GM12878 (cell line): ENCODE data around the gene CCSER1. TPM values are rescaled to one million over a fixed set of nuclear protein-coding genes. Genes with fewer than 3 reads are reported as not detected.

Source experiments
- ATAC-seq: fragments of 200-7000 bp; cut with Tn5 transposase; 3 replicates; pipeline ENCODE4 v1.9.1; 2020; ENCODE audit warnings: mild to moderate bottlenecking, moderate library complexity
- BruUV-seq: library from RNA; stranded (reverse); fragments of 400-500 nt; replicated peaks from 2 replicates; lab custom pipeline; 2021; lab: Mats Ljungman, UMichigan
- CTCF ChIA-PET: fragments of 300-600 bp; sonication (Branson Sonifier 250); formaldehyde crosslinking; extraction: SDS; loops from one replicate; lab custom pipeline; 2021; ENCODE audit warnings: inconsistent platforms; lab: Yijun Ruan, JAX
- POLR2A ChIA-PET: fragments of 350-600 bp; formaldehyde crosslinking; extraction: SDS; loops from one replicate; lab custom pipeline; 2021; ENCODE audit warnings: inconsistent platforms; lab: Charles Lee
- RAD21 ChIA-PET: fragments of 300-600 bp; sonication (Branson Sonifier 250); formaldehyde crosslinking; loops from one replicate; lab custom pipeline; 2023; ENCODE audit warnings: antibody characterized with exemption; ENCODE audit not compliant: unreplicated experiment; lab: Charles Lee
- SMC1A ChIA-PET: fragments of 300-600 bp; sonication (Branson Sonifier 250); formaldehyde crosslinking; loops from one replicate; lab custom pipeline; 2023; ENCODE audit not compliant: unreplicated experiment, uncharacterized antibody; lab: Charles Lee
- DNase-seq: peaks from one replicate; pipeline ENCODE4 v3.0.0-alpha.2; 2011; ENCODE audit warnings: low read depth, low spot score
- FAIRE-seq: peaks from 3 replicates; lab custom pipeline; 2011; peaks lifted over from hg19 to GRCh38; lab: Jason Lieb, UNC
- H2AFZ ChIP-seq: 2 replicates; pipeline ENCODE4 v1.6.0; 2011; ENCODE audit warnings: low read depth, low read length, control low read depth; ENCODE audit not compliant: control insufficient read depth
- H3K27ac ChIP-seq: 2 replicates; pipeline ENCODE4 v1.5.1; 2011; ENCODE audit warnings: control low read depth; ENCODE audit not compliant: control insufficient read depth, insufficient read depth
- H3K27me3 ChIP-seq, 2 experiments: replicated peaks in 1 of 2; 2 replicates each; pipeline versions ENCODE4 v1.6.0 to v1.6.1; 2011; ENCODE audit warnings: low read length in 1 of 2; ENCODE audit not compliant: control insufficient read depth in 2 of 2, insufficient read depth in 2 of 2
- H3K36me3 ChIP-seq, 2 experiments: 2 replicates each; pipeline ENCODE4 v1.5.1; 2011; ENCODE audit warnings: low read length in 1 of 2; ENCODE audit not compliant: control insufficient read depth in 2 of 2, insufficient read depth in 2 of 2
- H3K4me1 ChIP-seq: 2 replicates; pipeline ENCODE4 v1.6.1; 2011; ENCODE audit warnings: mild to moderate bottlenecking, low read length, moderate library complexity, mixed read lengths; ENCODE audit not compliant: control insufficient read depth, insufficient read depth
- H3K4me2 ChIP-seq: 2 replicates; pipeline ENCODE4 v1.6.0; 2011; ENCODE audit warnings: control low read depth; ENCODE audit not compliant: control insufficient read depth, insufficient read depth
- H3K4me3 ChIP-seq: fragments of 200-600 bp; sonication (generic); 2 replicates; pipeline ENCODE4 v1.5.1; 2016
- H3K79me2 ChIP-seq: 2 replicates; pipeline ENCODE4 v1.6.0; 2011; ENCODE audit warnings: low read length; ENCODE audit not compliant: control insufficient read depth, insufficient read depth
- H3K9ac ChIP-seq: 2 replicates; pipeline ENCODE4 v1.8.0; 2011; ENCODE audit warnings: low read length, control low read depth, mixed read lengths; ENCODE audit not compliant: control insufficient read depth, insufficient read depth
- H3K9me3 ChIP-seq: replicated peaks from 3 replicates; pipeline ENCODE4 v1.5.1; 2011; ENCODE audit warnings: mild to moderate bottlenecking, low read length; ENCODE audit not compliant: control insufficient read depth, insufficient read depth
- H4K20me1 ChIP-seq: 2 replicates; pipeline ENCODE4 v1.6.0; 2011; ENCODE audit not compliant: control insufficient read depth, insufficient read depth
- ATF2 ChIP-seq: IDR thresholded peaks from 2 replicates; pipeline ENCODE4 v1.6.1; 2012; ENCODE audit warnings: low read length, inconsistent platforms
- BCLAF1 ChIP-seq: fragments of 450-650 bp; IDR thresholded peaks from 2 replicates; pipeline ENCODE4 v1.6.1; 2017; ENCODE audit warnings: antibody characterized with exemption, mild to moderate bottlenecking, moderate library complexity
- CBX5 ChIP-seq: sonication (generic); IDR thresholded peaks from 2 replicates; pipeline ENCODE4 v1.6.1; 2016; ENCODE audit warnings: low read depth, moderate library complexity, mild to moderate bottlenecking, inconsistent platforms
- IKZF2 ChIP-seq, 2 experiments: fragments of 450-650 bp; IDR thresholded peaks; 2 replicates each; pipeline ENCODE4 v1.6.1; 2017; ENCODE audit warnings: mild to moderate bottlenecking in 2 of 2, moderate library complexity in 2 of 2
- IRF4 ChIP-seq: IDR thresholded peaks from 2 replicates; pipeline ENCODE4 v1.6.1; 2011; ENCODE audit warnings: low read depth, low read length
- MEF2A ChIP-seq: IDR thresholded peaks from 2 replicates; pipeline ENCODE4 v1.6.1; 2011; ENCODE audit warnings: low read depth, mild to moderate bottlenecking, low read length, moderate library complexity; ENCODE audit not compliant: insufficient read depth
- PAX8 ChIP-seq: fragments of 450-650 bp; IDR thresholded peaks from 2 replicates; pipeline ENCODE4 v1.6.1; 2017; ENCODE audit warnings: mild to moderate bottlenecking, moderate library complexity
- PKNOX1 ChIP-seq: fragments of 450-650 bp; IDR thresholded peaks from 2 replicates; pipeline ENCODE4 v1.6.1; 2016; ENCODE audit warnings: mild to moderate bottlenecking
- SKIL ChIP-seq: fragments of 450-650 bp; IDR thresholded peaks from 2 replicates; pipeline ENCODE4 v1.6.1; 2017; ENCODE audit warnings: mild to moderate bottlenecking, low read depth, inconsistent platforms; ENCODE audit not compliant: poor library complexity, severe bottlenecking
- SPI1 ChIP-seq: IDR thresholded peaks from 2 replicates; pipeline ENCODE4 v1.6.1; 2011; ENCODE audit warnings: low read depth, mild to moderate bottlenecking, low read length, moderate library complexity, borderline replicate concordance; ENCODE audit not compliant: insufficient read depth
- SUZ12 ChIP-seq: fragments of 200-600 bp; sonication (generic); IDR thresholded peaks from one replicate; pipeline ENCODE4 v1.6.1; 2018; ENCODE audit warnings: antibody characterized with exemption, mild to moderate bottlenecking; ENCODE audit not compliant: unreplicated experiment
- USF1 ChIP-seq: IDR thresholded peaks from 2 replicates; pipeline ENCODE4 v1.6.1; 2011; ENCODE audit warnings: borderline replicate concordance, low read depth, mild to moderate bottlenecking, moderate library complexity, mixed read lengths, low read length; ENCODE audit not compliant: insufficient read depth; ENCODE audit errors: extremely low read length
- YY1 ChIP-seq: IDR thresholded peaks from 2 replicates; pipeline ENCODE4 v1.6.1; 2011; ENCODE audit warnings: low read depth, mild to moderate bottlenecking, low read length
- ZNF622 ChIP-seq: fragments of 450-650 bp; IDR thresholded peaks from 2 replicates; pipeline ENCODE4 v1.6.1; 2017; ENCODE audit warnings: mild to moderate bottlenecking, inconsistent platforms
- WGBS: methylation state at CpG from one replicate; pipeline ENCODE4 v1.1.6; 2016; ENCODE audit warnings: low lambda C conversion rate; ENCODE audit not compliant: insufficient replicate concordance, insufficient coverage; ENCODE audit errors: missing lambda C conversion rate; 5-methylcytosine and 5-hydroxymethylcytosine counted together
- in situ Hi-C: fragments of 300-500 bp; cut with MboI; formaldehyde crosslinking; loops from 9 replicates; pipeline ENCODE4 v1.14.3; 2018; ENCODE audit warnings: mixed read lengths
- intact Hi-C: fragments of 100-400 bp; cut with micrococcal nuclease; formaldehyde crosslinking; loops from one replicate; pipeline ENCODE4 v1.14.2; 2022; ENCODE audit not compliant: unreplicated experiment
- polyA plus RNA-seq, 11 experiments: library from polyadenylated mRNA; depleted of rRNA in 4 of 11; unstranded in 6 of 11; stranded (reverse) in 5 of 11; fragments of >200 nt; fragmentation: Nextera tagmentation in 4 of 11; fragmentation: Illumina TruSeq in 1 of 11; extraction: Ambion mirVana in 4 of 11; extraction: Trizol in 1 of 11; gene quantifications; 1 replicate in 1 of 11; 2 replicates in 10 of 11; pipeline versions ENCODE4 v1.2.1 to v1.2.3, GENCODE V29; 2011 to 2016; ENCODE audit warnings: inconsistent platforms in 2 of 11, missing spikeins in 2 of 11, low read depth in 1 of 11
- total RNA-seq, 4 experiments: library from RNA; depleted of rRNA in 3 of 4; stranded (reverse); fragments of >200 nt in 3 of 4; fragmentation: Illumina TruSeq in 1 of 4; extraction: Trizol in 1 of 4; gene quantifications; 2 replicates each; pipeline versions ENCODE4 v1.2.1 to v1.2.3, GENCODE V29; 2013 to 2021

The CCSER1 gene
- total and polyA plus RNA-seq, 10 of the 15 experiments (the other 5 are each of a cell fraction or from before 2014, with no cell fraction given): 0.22 to 2.7 (median 1.0) TPM

- TF ChIP-seq IRF4: no peak
- no peak for TF ChIP-seq SPI1
- no peak for TF ChIP-seq SKIL
- no peak for TF ChIP-seq IKZF2 (IDR thresholded peaks at IDR 0.05)
- no peak for TF ChIP-seq SUZ12
- no peak for TF ChIP-seq BCLAF1
- no peak for TF ChIP-seq ATF2
- TF ChIP-seq ZNF622: no peak
- no peak for TF ChIP-seq PKNOX1
- TF ChIP-seq PAX8: no peak
- TF ChIP-seq YY1: no peak
- no peak for TF ChIP-seq MEF2A
- no peak for TF ChIP-seq CBX5
- no peak for TF ChIP-seq USF1
- POLR2A ChIA-PET: no interaction called here
- no peaks in the 10 kb centered on the region for H3K36me3 ChIP-seq
- H3K27ac ChIP-seq: no peak overlapping the region
- no TSS peak for BruUV-seq
- SMC1A ChIA-PET: no interaction called here
- 8% methylated on average over 4 of the region's 4 CpGs for WGBS
- H3K4me1 ChIP-seq: no peaks in the 10 kb centered on the region
- H3K79me2 ChIP-seq: no peaks in the 10 kb centered on the region
- H3K27me3 ChIP-seq: no peaks in the 10 kb centered on the region
- no peak overlapping the region for H3K9ac ChIP-seq
- CTCF ChIA-PET: no interaction called here
- no peak overlapping the region for H2AFZ ChIP-seq
- H3K4me2 ChIP-seq: no peak overlapping the region
- FAIRE-seq (no peak), DNase-seq (no peak), ATAC-seq (no peak)
- in situ Hi-C loops (no loop called here), intact Hi-C loops (no loop called here)
- RAD21 ChIA-PET: no interaction called here
- H4K20me1 ChIP-seq: no peaks in the 10 kb centered on the region
- no peaks in the 10 kb centered on the region for H3K9me3 ChIP-seq
- no peak overlapping the region for H3K4me3 ChIP-seq
These were observed 1508.9 kb downstream of the CCSER1 start for GRCh38 chr4:91636083-91636482.
